Loucy (cell line): ENCODE results near the gene TOMM20.

Experiments used
- H2AFZ ChIP-seq: fragments of 200-600 bp; sonication (generic); 2 replicates; pipeline ENCODE4 v1.6.0; 2016; ENCODE audit warnings: antibody characterized with exemption, mild to moderate bottlenecking, low read length, moderate library complexity
- H3F3A ChIP-seq: fragments of 200-600 bp; 2 replicates; pipeline ENCODE4 v1.6.0; 2016; ENCODE audit warnings: antibody characterized with exemption, low read depth, mild to moderate bottlenecking
- H3K27me3 ChIP-seq: fragments of 200-600 bp; sonication (generic); 2 replicates; pipeline ENCODE4 v1.6.1; 2014; ENCODE audit warnings: low read length, mild to moderate bottlenecking; ENCODE audit not compliant: insufficient read depth, poor library complexity, severe bottlenecking
- H3K36me3 ChIP-seq: fragments of 200-600 bp; sonication (generic); 2 replicates; pipeline ENCODE4 v1.6.1; 2016; ENCODE audit warnings: low read length; ENCODE audit not compliant: insufficient read depth
- H3K4me1 ChIP-seq: fragments of 200-600 bp; sonication (generic); 2 replicates; pipeline ENCODE4 v1.5.1; 2014; ENCODE audit warnings: low read length, mild to moderate bottlenecking; ENCODE audit not compliant: insufficient read depth, poor library complexity, severe bottlenecking
- H3K4me2 ChIP-seq: fragments of 200-600 bp; sonication (generic); 2 replicates; pipeline ENCODE4 v1.6.0; 2014; ENCODE audit warnings: antibody characterized with exemption, low read length, low read depth, mild to moderate bottlenecking; ENCODE audit not compliant: poor library complexity, severe bottlenecking
- H3K4me3 ChIP-seq: fragments of 200-600 bp; sonication (generic); 2 replicates; pipeline ENCODE4 v1.5.1; 2014; ENCODE audit warnings: low read length, mild to moderate bottlenecking, mixed read lengths; ENCODE audit not compliant: poor library complexity, severe bottlenecking
- H3K79me2 ChIP-seq: fragments of 200-600 bp; sonication (generic); 2 replicates; pipeline ENCODE4 v1.6.1; 2014; ENCODE audit warnings: low read length; ENCODE audit not compliant: insufficient read depth
- H3K9ac ChIP-seq: fragments of 200-600 bp; sonication (generic); 2 replicates; pipeline ENCODE4 v1.6.0; 2014; ENCODE audit warnings: mild to moderate bottlenecking, low read depth, low read length, moderate library complexity; ENCODE audit not compliant: poor library complexity, severe bottlenecking
- H3K9me2 ChIP-seq: fragments of 200-600 bp; sonication (generic); replicated peaks from 2 replicates; pipeline ENCODE4 v1.6.1; 2016; ENCODE audit warnings: low read depth, low read length, mixed read lengths
- H3K9me3 ChIP-seq: fragments of 200-600 bp; sonication (generic); 2 replicates; pipeline ENCODE4 v1.6.1; 2014; ENCODE audit warnings: mild to moderate bottlenecking, antibody characterized with exemption, low read length, low read depth; ENCODE audit not compliant: insufficient read depth
- H4K20me1 ChIP-seq: fragments of 200-600 bp; sonication (generic); 2 replicates; pipeline ENCODE4 v1.6.0; 2014; ENCODE audit warnings: antibody characterized with exemption, low read length, mild to moderate bottlenecking; ENCODE audit not compliant: insufficient read depth, poor library complexity, severe bottlenecking
- CTCF ChIP-seq: fragments of 200-600 bp; sonication (generic); conservative IDR thresholded peaks from 2 replicates; pipeline ENCODE4 v1.5.1; 2014; ENCODE audit warnings: mild to moderate bottlenecking, antibody characterized with exemption, low read length
- EZH2phosphoT487 ChIP-seq: fragments of 200-600 bp; IDR thresholded peaks from 2 replicates; pipeline ENCODE4 v1.6.1; 2018; ENCODE audit warnings: antibody characterized with exemption, mild to moderate bottlenecking, moderate library complexity, borderline replicate concordance

TOMM20 gene

GRCh38 chr1:235168375-235168774 is 39.7 kb upstream of the TOMM20 start:
- TF ChIP-seq EZH2phosphoT487, result no peak
- TF ChIP-seq CTCF, result no peak
- Histone ChIP-seq H3K4me3 (no peak overlapping the region), H3K36me3 (peaks cover 44% of the 10 kb centered on the region), H3K9ac (no peak overlapping the region), H4K20me1 (no peaks in the 10 kb centered on the region), H3K79me2 (no peaks in the 10 kb centered on the region), H3K27me3 (no peaks in the 10 kb centered on the region), H3K9me2 (no peaks in the 10 kb centered on the region), H3K9me3 (no peaks in the 10 kb centered on the region), H3K4me2 (no peak overlapping the region), H2AFZ (no peak overlapping the region), H3K4me1 (no peaks in the 10 kb centered on the region), H3F3A (peaks cover 12% of the 10 kb centered on the region)

DNA sequence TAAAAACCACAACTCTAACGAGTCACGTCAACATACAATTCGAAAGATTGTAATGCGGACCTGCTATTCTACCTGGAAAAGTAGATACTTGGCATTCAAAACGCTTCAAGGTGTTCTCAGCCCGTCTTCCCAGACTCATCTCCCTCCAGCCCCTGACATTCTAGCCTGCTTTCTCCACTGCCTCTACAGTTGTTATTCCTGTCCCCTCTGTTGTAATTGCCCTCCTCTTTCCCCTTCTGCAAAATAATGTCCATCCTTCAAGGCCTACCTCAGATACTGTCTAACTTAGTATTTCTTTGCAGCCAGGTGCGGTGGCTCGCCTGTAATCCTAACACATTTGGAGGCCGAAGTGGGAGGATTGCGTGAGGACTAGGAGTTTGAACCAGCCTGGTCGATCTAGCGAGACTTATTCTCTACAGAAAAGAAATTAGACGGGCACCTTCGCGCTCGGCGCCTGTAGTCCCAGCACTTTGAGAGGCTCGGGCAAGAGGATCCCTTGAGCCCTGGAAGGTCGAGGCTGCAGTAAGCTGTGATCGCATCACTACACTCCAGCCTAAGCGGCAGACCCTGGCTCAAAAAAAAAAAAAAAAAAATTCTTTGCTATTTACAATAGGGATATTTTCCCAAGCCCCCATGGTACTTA is 33.2 kb upstream of the TOMM20 start:
- no peaks in the 10 kb centered on the region; the same call in 1 of the 2 replicates for H3K36me3 ChIP-seq
- H3K4me3 ChIP-seq, result peak overlapping the region; percentile 88
- H3K27me3 ChIP-seq, result no peaks in the 10 kb centered on the region
- peak overlapping the region; percentile 98 for H2AFZ ChIP-seq
- peaks cover 47% of the 10 kb centered on the region for H3K79me2 ChIP-seq
- TF ChIP-seq EZH2phosphoT487, result no peak
- no peak for TF ChIP-seq CTCF
- H3K9ac ChIP-seq, result peak overlapping the region; percentile 82
- no peaks in the 10 kb centered on the region for H4K20me1 ChIP-seq
- H3F3A ChIP-seq, result no peaks in the 10 kb centered on the region
- peak overlapping the region; percentile 79 for H3K4me2 ChIP-seq
- H3K9me2 ChIP-seq, result no peaks in the 10 kb centered on the region
- peaks cover 25% of the 10 kb centered on the region for H3K4me1 ChIP-seq
- H3K9me3 ChIP-seq, result no peaks in the 10 kb centered on the region

DNA sequence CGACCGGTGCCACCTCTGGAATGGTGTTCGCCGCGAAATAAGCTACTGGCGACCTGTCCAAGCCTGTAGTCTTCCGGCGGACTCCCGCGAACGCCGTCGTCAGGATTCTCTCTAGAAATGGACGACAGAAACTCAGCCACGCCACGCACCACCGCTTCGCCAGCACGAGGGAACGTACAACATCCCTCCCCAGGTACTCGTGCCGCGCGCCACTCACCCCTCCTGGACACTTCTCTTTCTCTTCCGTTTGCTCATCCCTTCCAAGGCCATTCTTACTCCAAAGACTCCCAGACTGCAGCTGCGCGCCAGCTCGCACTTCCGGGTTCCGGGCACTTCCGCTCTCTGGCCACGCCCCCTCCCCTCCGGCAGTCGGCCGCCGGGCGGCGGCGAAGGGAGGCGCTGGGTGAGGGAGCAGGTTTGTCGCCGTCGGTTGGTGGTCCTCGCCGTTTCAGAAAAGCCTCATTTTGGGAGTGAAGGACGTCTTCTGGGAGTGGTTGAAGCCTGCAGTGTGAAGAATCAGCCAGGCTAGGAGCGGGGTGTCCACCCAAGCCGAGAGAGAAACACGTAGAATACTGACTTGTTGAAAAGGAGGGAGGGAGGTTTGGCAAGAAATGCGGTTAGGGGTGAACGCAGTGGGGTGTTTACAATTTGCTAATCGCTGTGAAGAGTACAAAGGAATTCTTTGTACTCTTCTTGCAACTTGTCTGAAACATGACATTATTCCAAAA is 32.5 kb upstream of the TOMM20 start, which contains the start of gene RBM34:
RBM34 (minus strand) TSS at position 294 of the 728 bp plus-strand sequence; CDS start at position 270, 24 bp downstream.
- H3K4me3 ChIP-seq, result peak within 1 kb of the TSS; percentile 88
- no peaks in the 10 kb centered on the region for H3K9me3 ChIP-seq
- H4K20me1 ChIP-seq, result no peaks in the 10 kb centered on the region
- no peaks in the 10 kb centered on the region for H3K9me2 ChIP-seq
- H3K9ac ChIP-seq, result peak within 1 kb of the TSS; percentile 82
- no peaks in the 10 kb centered on the region for H3F3A ChIP-seq
- no peak for TF ChIP-seq EZH2phosphoT487
- TF ChIP-seq CTCF, result no peak; the same call in 1 of the 2 replicates
- H3K4me1 ChIP-seq, result peaks cover 32% of the 10 kb centered on the region
- peak within 1 kb of the TSS; percentile 98 for H2AFZ ChIP-seq
- H3K79me2 ChIP-seq, result peaks cover 53% of the 10 kb centered on the region
- peak within 1 kb of the TSS; percentile 79 for H3K4me2 ChIP-seq
- no peaks in the 10 kb centered on the region; the same call in 1 of the 2 replicates for H3K36me3 ChIP-seq
- H3K27me3 ChIP-seq, result no peaks in the 10 kb centered on the region
